Measurements from ENCODE around the gene EXO1. TPM values are rescaled to one million over a fixed set of nuclear protein-coding genes. Genes with fewer than 3 reads are reported as not detected.

Gene EXO1
- polyA plus RNA-seq: 1.7 and 2.2 TPM in 2 replicates

DNA sequence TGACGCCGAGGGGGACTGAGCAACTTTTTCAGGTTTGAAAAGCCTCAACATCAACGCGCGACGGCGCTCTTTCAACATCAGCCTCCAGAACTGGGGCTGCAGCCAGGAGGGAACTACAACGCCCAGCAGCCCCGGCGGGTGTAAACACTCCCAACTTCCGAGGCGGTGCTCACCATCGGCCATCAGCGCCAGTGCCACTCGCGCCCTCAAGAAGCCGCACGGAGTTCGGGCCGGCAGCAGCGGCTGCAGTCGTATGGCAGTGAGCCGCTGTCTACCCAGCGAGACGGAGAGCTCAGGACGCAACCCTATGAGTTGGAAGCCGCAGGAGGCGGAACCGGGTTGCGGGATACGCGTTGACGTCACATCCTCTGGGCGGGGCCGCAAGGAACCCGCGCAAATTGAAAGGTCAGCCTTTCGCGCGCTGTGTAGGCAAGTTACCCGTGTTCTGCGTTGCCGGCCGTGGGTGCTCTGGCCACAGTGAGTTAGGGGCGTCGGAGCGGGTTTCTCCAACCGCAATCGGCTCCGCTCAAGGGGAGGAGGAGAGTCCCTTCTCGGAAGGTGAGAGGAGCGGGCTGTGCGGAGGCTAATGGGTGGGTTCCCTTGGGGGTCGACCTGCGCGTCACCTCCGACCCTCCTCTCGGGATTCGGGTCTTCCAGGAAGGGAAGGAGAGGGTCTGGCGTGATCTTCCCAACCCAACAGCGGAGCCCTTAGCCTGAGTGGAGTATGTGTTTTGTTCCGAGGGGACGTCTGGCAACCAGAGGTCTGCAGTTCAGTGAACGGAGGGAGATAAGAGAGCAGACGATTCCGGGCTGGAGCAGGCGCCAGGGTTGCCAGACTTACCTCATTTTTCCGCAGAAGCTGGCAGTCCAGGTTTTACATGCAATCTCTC is at the start of gene EXO1:
EXO1 (plus strand) TSS at position 409 of the 890 bp plus-strand sequence. CDS start 2,222 bp downstream, outside the sequence.

Other genes with a start within 250 kb of the EXO1 start
- gene CHML, start 207.8 kb upstream of the EXO1 start, polyA plus RNA-seq: 6.0 and 11.0 TPM in 2 replicates
- 32.5 and 52.6 TPM in 2 replicates for gene OPN3, start 207.8 kb upstream of the EXO1 start, polyA plus RNA-seq
- not detected in 2 replicates for gene WDR64, start 195.9 kb upstream of the EXO1 start, polyA plus RNA-seq
- gene BECN2, start 109.6 kb downstream of the EXO1 start, polyA plus RNA-seq: not detected in 2 replicates
- gene MAP1LC3C, start 150.9 kb downstream of the EXO1 start, polyA plus RNA-seq: not detected in 2 replicates